ENCODE measurements around the gene SETDB1. TPM values are rescaled to one million over a fixed set of nuclear protein-coding genes. Genes with fewer than 3 reads are reported as not detected.
A peak's percentile ranks its signal among the peaks of the same experiment; 100 is the strongest.

The SETDB1 gene
- total RNA-seq, 1 donor: 34.1 TPM

GRCh38 chr1:150960646-150961045, 34.5 kb downstream of the SETDB1 start:
- no peak for DNase-seq (ENCODE audit: low read depth)
- TF ChIP-seq CTCF (IDR thresholded peaks at IDR 0.05; ENCODE audit: insufficient read depth, low read depth, low read length): no peak
- H3K4me3 ChIP-seq (ENCODE audit: low read depth, low read length): no peak overlapping the region

GRCh38 chr1:150961756-150962155, 35.6 kb downstream of the SETDB1 start:
- DNase-seq (ENCODE audit: low read depth): peak; percentile 21
- no peak overlapping the region for H3K4me3 ChIP-seq (ENCODE audit: low read depth, low read length)
- no peak for TF ChIP-seq CTCF (IDR thresholded peaks at IDR 0.05; ENCODE audit: insufficient read depth, low read depth, low read length)

GRCh38 chr1:150963321-150964163, 37.4 kb downstream of the SETDB1 start:
- no peak for TF ChIP-seq CTCF (IDR thresholded peaks at IDR 0.05; ENCODE audit: insufficient read depth, low read depth, low read length)
- H3K4me3 ChIP-seq (ENCODE audit: low read depth, low read length): no peak overlapping the region
- DNase-seq (ENCODE audit: low read depth): no peak

GRCh38 chr1:150964164-150964489, 38.0 kb downstream of the SETDB1 start:
- H3K4me3 ChIP-seq (ENCODE audit: low read depth, low read length): no peak overlapping the region
- no peak for DNase-seq (ENCODE audit: low read depth)
- no peak for TF ChIP-seq CTCF (IDR thresholded peaks at IDR 0.05; ENCODE audit: insufficient read depth, low read depth, low read length)

GRCh38 chr1:150965605-150966004, 39.4 kb downstream of the SETDB1 start:
- no peak overlapping the region for H3K4me3 ChIP-seq (ENCODE audit: low read depth, low read length)
- no peak for TF ChIP-seq CTCF (IDR thresholded peaks at IDR 0.05; ENCODE audit: insufficient read depth, low read depth, low read length)
- DNase-seq (ENCODE audit: low read depth): no peak

GRCh38 chr1:150966011-150966410, 39.8 kb downstream of the SETDB1 start:
- H3K4me3 ChIP-seq (ENCODE audit: low read depth, low read length): no peak overlapping the region
- no peak for TF ChIP-seq CTCF (IDR thresholded peaks at IDR 0.05; ENCODE audit: insufficient read depth, low read depth, low read length)
- no peak for DNase-seq (ENCODE audit: low read depth)

- TF ChIP-seq CTCF (IDR thresholded peaks at IDR 0.05; ENCODE audit: insufficient read depth, low read depth, low read length): no peak
- H3K4me3 ChIP-seq (ENCODE audit: low read depth, low read length): no peak overlapping the region
- DNase-seq (ENCODE audit: low read depth): no peak
Measured at GRCh38 chr1:150967936-150968335, 41.8 kb downstream of the SETDB1 start.
